ENCODE data around the gene POLN. TPM values are rescaled to one million over a fixed set of nuclear protein-coding genes. Genes with fewer than 3 reads are reported as not detected.

The POLN gene
- polyA plus RNA-seq, 2 donors, result 0.59 to 0.81 TPM

- peaks cover 9 to 12% of the 10 kb centered on the region in 2 donors for H3K4me1 ChIP-seq (ENCODE audit: control insufficient read depth in 2 of 2, insufficient read depth in 2 of 2, low read length in 1 of 2)
- H3K27ac ChIP-seq (ENCODE audit: low read depth in 2 of 2, low read length in 1 of 2), result no peak overlapping the region
- H3K4me3 ChIP-seq (ENCODE audit: low read depth in 1 of 2, low read length in 2 of 2), result no peak overlapping the region
- no peaks in the 10 kb centered on the region for H3K9me3 ChIP-seq (ENCODE audit: control insufficient read depth in 2 of 2, insufficient read depth in 1 of 2, low read depth in 1 of 2, low read length in 1 of 2)
- peaks cover 0 to 8% of the 10 kb centered on the region in 2 donors for H3K27me3 ChIP-seq (ENCODE audit: control insufficient read depth in 1 of 2, insufficient read depth in 2 of 2, low read length in 2 of 2)
- WGBS, 2 donors, result 65 to 69% methylated on average over 26 to 28 of the region's 28 CpGs
- H3K36me3 ChIP-seq (ENCODE audit: control insufficient read depth in 2 of 2, insufficient read depth in 2 of 2, low read length in 1 of 2), result no peaks in the 10 kb centered on the region
Observed at GRCh38 chr4:2046031-2046961, 195.6 kb downstream of the POLN start.

- 70 to 77% methylated on average over 11 of the region's 11 CpGs for WGBS, 2 donors
- H3K27me3 ChIP-seq (ENCODE audit: control insufficient read depth in 1 of 2, insufficient read depth in 2 of 2, low read length in 2 of 2), result peaks cover 0 to 15% of the 10 kb centered on the region in 2 donors
- no peak overlapping the region for H3K27ac ChIP-seq (ENCODE audit: low read depth in 2 of 2, low read length in 1 of 2)
- H3K4me1 ChIP-seq (ENCODE audit: control insufficient read depth in 2 of 2, insufficient read depth in 2 of 2, low read length in 1 of 2), result peaks cover 10 to 12% of the 10 kb centered on the region in 2 donors
- no peaks in the 10 kb centered on the region for H3K36me3 ChIP-seq (ENCODE audit: control insufficient read depth in 2 of 2, insufficient read depth in 2 of 2, low read length in 1 of 2)
- H3K9me3 ChIP-seq (ENCODE audit: control insufficient read depth in 2 of 2, insufficient read depth in 1 of 2, low read depth in 1 of 2, low read length in 1 of 2), result no peaks in the 10 kb centered on the region
- H3K4me3 ChIP-seq (ENCODE audit: low read depth in 1 of 2, low read length in 2 of 2), result no peak overlapping the region
Observed at GRCh38 chr4:2045518-2045951, 196.4 kb downstream of the POLN start.

- no peaks in the 10 kb centered on the region for H3K36me3 ChIP-seq (ENCODE audit: control insufficient read depth in 2 of 2, insufficient read depth in 2 of 2, low read length in 1 of 2)
- no peak overlapping the region for H3K27ac ChIP-seq (ENCODE audit: low read depth in 2 of 2, low read length in 1 of 2)
- peaks cover 0 to 18% of the 10 kb centered on the region in 2 donors for H3K27me3 ChIP-seq (ENCODE audit: control insufficient read depth in 1 of 2, insufficient read depth in 2 of 2, low read length in 2 of 2)
- H3K9me3 ChIP-seq (ENCODE audit: control insufficient read depth in 2 of 2, insufficient read depth in 1 of 2, low read depth in 1 of 2, low read length in 1 of 2), result no peaks in the 10 kb centered on the region
- 81 to 88% methylated on average over 18 of the region's 18 CpGs for WGBS, 2 donors
- no peak overlapping the region for H3K4me3 ChIP-seq (ENCODE audit: low read depth in 1 of 2, low read length in 2 of 2)
- H3K4me1 ChIP-seq (ENCODE audit: control insufficient read depth in 2 of 2, insufficient read depth in 2 of 2, low read length in 1 of 2), result peaks cover 10 to 12% of the 10 kb centered on the region in 2 donors
Observed at GRCh38 chr4:2044542-2045517, 197.1 kb downstream of the POLN start.

GRCh38 chr4:2044119-2044485 lies 197.8 kb downstream of the POLN start:
- Histone ChIP-seq H3K27me3 (ENCODE audit: control insufficient read depth in 1 of 2, insufficient read depth in 2 of 2, low read length in 2 of 2) (peaks cover 0 to 18% of the 10 kb centered on the region in 2 donors), H3K36me3 (ENCODE audit: control insufficient read depth in 2 of 2, insufficient read depth in 2 of 2, low read length in 1 of 2) (no peaks in the 10 kb centered on the region), H3K4me3 (ENCODE audit: low read depth in 1 of 2, low read length in 2 of 2) (no peak overlapping the region), H3K4me1 (ENCODE audit: control insufficient read depth in 2 of 2, insufficient read depth in 2 of 2, low read length in 1 of 2) (peaks cover 10 to 12% of the 10 kb centered on the region in 2 donors), H3K27ac (ENCODE audit: low read depth in 2 of 2, low read length in 1 of 2) (no peak overlapping the region), H3K9me3 (ENCODE audit: control insufficient read depth in 2 of 2, insufficient read depth in 1 of 2, low read depth in 1 of 2, low read length in 1 of 2) (no peaks in the 10 kb centered on the region)
- 87% methylated on average over 6 of the region's 6 CpGs for WGBS, 2 donors

GRCh38 chr4:2043396-2044118 lies 198.4 kb downstream of the POLN start:
- no peaks in the 10 kb centered on the region for H3K36me3 ChIP-seq (ENCODE audit: control insufficient read depth in 2 of 2, insufficient read depth in 2 of 2, low read length in 1 of 2)
- H3K4me1 ChIP-seq (ENCODE audit: control insufficient read depth in 2 of 2, insufficient read depth in 2 of 2, low read length in 1 of 2), result peaks cover 10 to 12% of the 10 kb centered on the region in 2 donors
- WGBS, 2 donors, result 88% methylated on average over 18 of the region's 18 CpGs
- no peaks in the 10 kb centered on the region for H3K9me3 ChIP-seq (ENCODE audit: control insufficient read depth in 2 of 2, insufficient read depth in 1 of 2, low read depth in 1 of 2, low read length in 1 of 2)
- H3K27ac ChIP-seq (ENCODE audit: low read depth in 2 of 2, low read length in 1 of 2), result no peak overlapping the region
- H3K4me3 ChIP-seq (ENCODE audit: low read depth in 1 of 2, low read length in 2 of 2), result no peak overlapping the region
- peaks cover 0 to 18% of the 10 kb centered on the region in 2 donors for H3K27me3 ChIP-seq (ENCODE audit: control insufficient read depth in 1 of 2, insufficient read depth in 2 of 2, low read length in 2 of 2)

GRCh38 chr4:2042947-2043395 lies 198.9 kb downstream of the POLN start:
- no peak overlapping the region for H3K27ac ChIP-seq (ENCODE audit: low read depth in 2 of 2, low read length in 1 of 2)
- peaks cover 0 to 18% of the 10 kb centered on the region in 2 donors for H3K27me3 ChIP-seq (ENCODE audit: control insufficient read depth in 1 of 2, insufficient read depth in 2 of 2, low read length in 2 of 2)
- peaks cover 10 to 12% of the 10 kb centered on the region in 2 donors for H3K4me1 ChIP-seq (ENCODE audit: control insufficient read depth in 2 of 2, insufficient read depth in 2 of 2, low read length in 1 of 2)
- H3K9me3 ChIP-seq (ENCODE audit: control insufficient read depth in 2 of 2, insufficient read depth in 1 of 2, low read depth in 1 of 2, low read length in 1 of 2), result no peaks in the 10 kb centered on the region
- no peaks in the 10 kb centered on the region for H3K36me3 ChIP-seq (ENCODE audit: control insufficient read depth in 2 of 2, insufficient read depth in 2 of 2, low read length in 1 of 2)
- 84 to 86% methylated on average over 7 to 8 of the region's 8 CpGs for WGBS, 2 donors
- H3K4me3 ChIP-seq (ENCODE audit: low read depth in 1 of 2, low read length in 2 of 2), result no peak overlapping the region

- Histone ChIP-seq H3K9me3 (ENCODE audit: control insufficient read depth in 2 of 2, insufficient read depth in 1 of 2, low read depth in 1 of 2, low read length in 1 of 2) (no peaks in the 10 kb centered on the region), H3K27ac (ENCODE audit: low read depth in 2 of 2, low read length in 1 of 2) (no peak overlapping the region), H3K4me3 (ENCODE audit: low read depth in 1 of 2, low read length in 2 of 2) (peak overlapping the region; percentile 58 to 66), H3K36me3 (ENCODE audit: control insufficient read depth in 2 of 2, insufficient read depth in 2 of 2, low read length in 1 of 2) (no peaks in the 10 kb centered on the region), H3K4me1 (ENCODE audit: control insufficient read depth in 2 of 2, insufficient read depth in 2 of 2, low read length in 1 of 2) (peaks cover 10 to 12% of the 10 kb centered on the region in 2 donors), H3K27me3 (ENCODE audit: control insufficient read depth in 1 of 2, insufficient read depth in 2 of 2, low read length in 2 of 2) (peaks cover 0 to 18% of the 10 kb centered on the region in 2 donors)
- WGBS, 2 donors, result 1 to 2% methylated on average over 50 to 80 of the region's 80 CpGs
Observed at GRCh38 chr4:2042204-2042946, 199.5 kb downstream of the POLN start.

- Histone ChIP-seq H3K27ac (ENCODE audit: low read depth in 2 of 2, low read length in 1 of 2) (no peak overlapping the region), H3K9me3 (ENCODE audit: control insufficient read depth in 2 of 2, insufficient read depth in 1 of 2, low read depth in 1 of 2, low read length in 1 of 2) (no peaks in the 10 kb centered on the region), H3K4me1 (ENCODE audit: control insufficient read depth in 2 of 2, insufficient read depth in 2 of 2, low read length in 1 of 2) (peaks cover 10 to 12% of the 10 kb centered on the region in 2 donors), H3K36me3 (ENCODE audit: control insufficient read depth in 2 of 2, insufficient read depth in 2 of 2, low read length in 1 of 2) (no peaks in the 10 kb centered on the region), H3K4me3 (ENCODE audit: low read depth in 1 of 2, low read length in 2 of 2) (peak overlapping the region; percentile 58 to 66), H3K27me3 (ENCODE audit: control insufficient read depth in 1 of 2, insufficient read depth in 2 of 2, low read length in 2 of 2) (peaks cover 0 to 18% of the 10 kb centered on the region in 2 donors)
- 1% methylated on average over 75 to 94 of the region's 94 CpGs for WGBS, 2 donors
Observed at GRCh38 chr4:2041239-2042130, 200.4 kb downstream of the POLN start.

Measured in esophagus (tissue), 2 donors.